ENCODE results near the gene LDHD. TPM values are rescaled to one million over a fixed set of nuclear protein-coding genes. Genes with fewer than 3 reads are reported as not detected.

Gene LDHD
- total RNA-seq, 1 donor from 2014 or later, result 0.31 TPM

DNA sequence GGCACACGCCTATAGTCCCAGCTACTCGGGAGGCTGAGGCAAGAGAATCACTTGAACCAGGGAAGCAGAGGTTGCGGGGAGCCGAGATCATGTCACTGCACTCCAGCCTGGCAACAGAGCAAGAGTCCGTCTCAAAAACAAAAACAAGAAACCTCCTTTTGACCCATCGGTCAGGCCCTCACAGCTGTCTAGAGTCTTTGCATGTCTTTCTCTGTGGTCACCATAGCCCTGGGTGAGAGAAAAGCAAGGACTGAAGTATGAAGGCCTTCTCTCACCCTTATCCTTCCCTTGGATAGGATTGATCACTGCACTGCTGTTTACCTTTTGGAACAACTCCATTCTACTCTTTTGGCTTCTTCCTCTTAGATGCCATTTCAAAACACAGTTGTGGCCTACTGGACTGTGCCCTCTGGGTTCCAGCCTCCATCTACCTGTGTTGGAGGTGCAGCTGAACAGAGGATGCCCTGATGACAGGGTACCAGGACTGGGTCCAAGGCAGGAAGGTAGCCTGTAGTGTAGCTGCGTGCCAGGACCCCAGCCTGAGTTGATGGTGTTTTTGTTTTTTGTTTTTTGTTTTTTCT is 37.1 kb downstream of the LDHD start:
- no peak for DNase-seq

DNA sequence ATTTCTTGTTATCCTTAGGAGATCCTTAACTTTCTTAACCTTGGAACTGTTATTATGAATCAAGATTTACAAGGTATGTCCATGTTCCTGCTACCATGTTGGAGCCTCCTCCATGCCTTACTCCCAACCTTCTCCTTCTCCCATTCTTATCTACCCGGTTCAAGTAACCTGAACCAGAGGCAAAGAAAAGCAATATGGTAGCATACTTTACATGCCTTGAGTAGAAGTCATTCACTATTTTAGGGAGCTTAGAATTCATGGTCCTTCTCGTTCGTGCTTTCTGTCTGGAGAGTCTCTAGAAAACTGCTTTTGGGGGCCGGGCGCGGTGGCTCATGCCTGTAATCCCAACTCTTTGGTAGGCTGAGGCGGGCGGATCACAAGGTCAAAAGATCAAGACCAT is 37.7 kb downstream of the LDHD start:
- no peak for DNase-seq

DNA sequence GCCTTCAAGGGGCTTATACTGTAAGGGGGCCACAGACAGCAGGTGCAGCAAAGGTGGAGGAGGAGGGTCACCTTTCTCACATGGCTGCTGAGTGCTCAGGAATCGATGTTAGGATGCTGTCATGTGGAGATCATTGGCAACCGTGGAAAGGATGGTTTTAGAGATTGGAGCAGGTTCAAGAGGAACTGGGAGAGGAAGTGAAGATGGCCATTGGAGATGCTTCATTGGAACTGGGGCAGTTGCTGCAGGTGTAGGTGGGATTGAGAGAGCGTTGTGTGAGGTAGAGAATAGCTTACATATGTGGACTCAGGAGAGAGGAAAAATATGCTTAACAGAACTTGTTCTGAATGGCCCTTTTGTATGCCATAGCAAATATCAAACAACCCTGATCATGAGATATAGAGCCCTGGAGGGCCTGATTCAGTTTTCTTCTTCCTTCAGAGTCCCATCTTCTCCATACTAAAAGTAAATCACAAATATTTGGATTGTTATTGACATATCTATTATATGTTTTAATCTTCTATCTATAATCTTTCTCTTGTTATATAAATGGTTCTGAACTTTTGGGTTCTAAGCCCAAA is 40.8 kb downstream of the LDHD start:
- no peak for DNase-seq

DNA sequence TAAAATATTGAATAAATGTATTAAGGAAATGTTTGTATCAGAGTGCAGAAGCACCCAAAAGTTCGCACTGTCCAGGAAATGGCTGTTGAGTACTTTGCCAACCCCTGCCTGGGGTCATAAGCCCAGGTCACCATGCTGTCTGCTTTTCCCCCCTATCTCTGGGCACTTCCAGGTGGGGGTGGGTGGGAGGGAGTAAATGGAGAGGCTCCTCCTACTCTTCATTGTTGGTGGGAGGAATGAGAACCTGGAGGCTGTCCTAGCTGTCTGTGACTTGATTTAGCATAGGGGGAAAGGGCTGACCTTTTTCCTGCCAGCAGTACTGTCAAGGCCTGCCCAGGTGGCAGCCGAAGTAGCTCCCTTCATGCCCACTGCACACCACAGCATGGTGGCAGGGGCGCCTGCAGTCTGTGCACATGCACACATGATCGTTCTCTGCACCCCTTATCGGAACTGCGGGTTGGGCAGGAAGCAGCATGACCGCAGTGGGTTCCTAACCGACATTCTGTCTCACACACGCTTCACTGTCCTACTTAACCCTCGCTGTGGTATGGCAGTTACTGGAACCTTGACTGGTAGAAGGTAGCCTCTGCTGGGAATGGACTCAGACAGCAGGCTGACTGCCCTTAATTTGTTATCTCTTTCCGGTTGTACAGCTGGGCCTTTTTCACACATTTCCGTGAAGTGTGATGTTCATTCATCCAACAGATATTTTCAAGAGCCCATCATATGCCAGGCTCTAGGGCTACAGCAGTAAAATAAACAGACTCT is 41.5 kb downstream of the LDHD start:
- no peak for DNase-seq

DNA sequence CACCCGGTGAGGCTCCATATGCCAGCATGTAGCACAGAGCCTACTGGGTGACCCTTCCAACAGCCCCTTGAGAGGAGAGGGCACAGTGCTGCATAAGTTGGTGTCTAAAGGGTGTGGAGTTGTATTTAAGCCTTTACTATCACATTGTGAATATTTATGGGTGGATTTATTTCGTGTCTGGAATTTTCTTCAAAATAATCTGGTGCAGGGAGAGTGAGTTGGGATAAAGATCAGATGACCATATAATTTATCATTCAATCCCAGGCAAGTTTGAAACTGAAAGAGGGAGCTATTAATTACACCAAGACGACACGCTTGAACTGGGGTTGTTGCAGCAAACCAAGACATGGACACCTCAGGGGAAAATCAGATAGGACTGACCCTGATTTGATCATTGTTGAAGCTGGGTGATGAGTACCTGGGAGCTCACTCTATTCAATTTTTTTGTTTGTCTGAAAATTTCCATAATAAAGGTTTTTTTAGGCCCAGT is 42.2 kb downstream of the LDHD start:
- DNase-seq, result no peak

DNA sequence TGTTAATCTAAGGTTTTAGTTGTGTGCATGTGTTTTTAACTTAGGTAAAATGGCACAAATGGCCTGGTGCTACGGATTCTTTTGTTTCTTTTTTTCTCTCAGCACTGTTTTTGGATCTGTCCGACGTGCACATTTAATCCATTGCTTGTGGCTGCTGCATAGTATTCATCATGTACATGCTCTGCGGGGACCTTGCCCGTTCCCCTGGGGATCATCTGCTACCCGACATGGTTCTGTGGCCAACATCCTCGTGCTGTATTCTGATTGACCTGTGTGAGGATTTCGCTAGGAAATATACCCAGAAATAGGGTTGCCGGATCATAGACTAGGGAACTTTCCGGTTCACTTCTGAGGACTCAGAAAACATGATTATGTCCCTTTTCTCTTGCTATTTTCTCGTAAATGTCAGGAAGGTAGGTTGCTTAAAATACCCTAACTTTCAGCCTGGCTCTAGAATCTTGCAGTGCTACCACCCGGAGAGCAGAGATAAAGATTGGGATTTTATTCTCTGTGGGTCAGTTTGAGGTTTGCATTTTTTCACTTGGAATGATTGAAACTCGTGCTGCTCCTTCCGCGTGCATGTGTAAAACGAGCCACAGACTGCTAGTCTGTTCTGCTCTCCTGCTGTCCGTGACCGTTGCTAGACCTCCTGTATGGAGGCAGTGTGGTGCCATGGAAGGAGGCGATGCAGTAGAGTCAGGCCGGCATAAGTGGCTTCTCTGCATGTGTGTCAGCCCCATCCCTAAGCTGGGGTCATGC is 42.9 kb downstream of the LDHD start:
- DNase-seq, result no peak

DNA sequence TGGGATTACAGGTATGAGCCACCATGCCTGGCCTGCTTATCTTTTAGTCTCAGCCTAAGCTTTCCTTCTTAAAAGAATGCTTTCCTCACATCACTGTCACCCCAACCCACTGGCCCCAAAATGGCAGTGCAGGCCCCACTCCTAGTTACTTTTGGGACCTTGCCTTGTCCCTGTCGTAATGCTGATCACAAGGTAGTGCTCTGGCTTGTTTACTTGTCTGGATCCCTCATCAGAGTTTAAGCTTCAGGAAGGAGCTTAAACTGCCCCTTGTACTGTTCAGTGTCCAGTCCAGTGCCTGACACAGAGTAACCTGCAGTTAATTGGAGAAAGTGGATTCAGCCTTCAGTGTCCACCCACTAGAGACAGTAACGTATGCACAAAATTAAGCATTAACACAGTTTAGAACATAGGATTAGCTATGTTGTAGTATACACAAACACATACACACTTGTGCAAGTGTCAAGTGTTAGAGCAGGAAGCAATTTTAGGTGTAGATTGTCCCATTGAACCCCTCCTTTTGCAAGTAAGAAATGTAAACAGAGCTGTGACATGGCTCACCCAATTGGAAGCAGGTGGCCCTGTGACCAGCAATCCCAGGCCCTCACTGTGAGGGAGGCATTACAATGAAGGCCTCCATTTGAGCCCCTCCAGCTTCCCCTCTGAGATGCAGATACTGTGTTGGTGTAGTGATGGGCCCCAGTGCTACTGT is 44.2 kb downstream of the LDHD start:
- no peak for DNase-seq

DNA sequence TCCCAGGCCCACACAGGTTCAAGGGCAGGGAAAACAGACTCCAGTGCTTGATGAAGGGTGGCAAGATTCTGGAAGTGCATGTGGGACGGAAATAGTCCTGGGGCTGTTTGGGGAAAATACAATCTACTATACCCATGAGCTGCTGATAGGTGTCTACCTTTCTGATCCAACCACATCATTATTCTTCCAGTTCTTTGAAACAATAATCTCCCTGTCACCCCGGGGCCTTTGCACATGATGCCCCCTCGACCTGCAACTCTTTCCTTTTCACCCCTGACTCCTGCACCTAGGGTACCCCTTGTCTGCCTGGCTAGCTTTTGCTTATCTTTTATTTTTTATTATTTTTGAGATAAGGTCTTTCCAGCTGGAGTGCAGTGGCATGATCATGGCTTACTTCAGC is 45.0 kb downstream of the LDHD start:
- no peak for DNase-seq

DNA sequence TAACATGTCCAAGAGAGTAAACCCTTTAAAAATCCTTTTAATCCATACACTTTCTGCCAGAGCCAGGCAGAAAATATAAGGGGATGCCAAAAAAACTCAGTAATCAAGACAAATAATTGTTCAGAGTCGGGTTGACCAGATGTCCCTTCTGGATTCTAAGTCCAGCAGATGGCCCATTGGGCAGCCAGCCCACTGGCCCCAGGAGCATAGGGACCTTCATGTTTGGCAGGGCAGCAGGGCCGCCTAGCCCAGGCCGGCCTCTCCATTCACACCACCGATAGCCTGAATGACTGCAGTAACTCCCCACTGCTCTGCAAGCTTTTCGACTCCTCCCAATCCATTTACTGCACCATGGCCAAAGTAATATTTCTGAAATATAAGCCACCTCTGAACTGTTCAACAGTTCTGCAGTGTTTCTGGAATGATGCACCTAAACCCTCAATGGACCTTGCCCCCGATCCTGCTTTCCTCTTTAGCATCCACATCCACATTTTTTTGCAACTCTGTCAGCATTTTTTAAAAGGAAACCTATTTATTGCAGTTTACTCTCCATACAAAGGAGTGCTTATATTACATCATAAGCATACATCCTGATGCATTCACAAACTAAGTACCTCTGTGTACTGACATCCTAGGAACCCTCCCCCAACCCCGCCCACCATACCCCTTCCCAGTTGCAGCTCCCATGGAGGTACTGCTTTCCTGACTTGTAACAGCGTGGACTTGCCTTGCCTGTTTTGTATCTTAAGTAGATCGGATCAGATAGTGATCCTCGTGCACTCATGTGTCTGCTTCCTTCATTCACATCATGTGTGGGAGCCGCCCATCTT is 46.4 kb downstream of the LDHD start:
- DNase-seq, result peak; percentile 41

DNA sequence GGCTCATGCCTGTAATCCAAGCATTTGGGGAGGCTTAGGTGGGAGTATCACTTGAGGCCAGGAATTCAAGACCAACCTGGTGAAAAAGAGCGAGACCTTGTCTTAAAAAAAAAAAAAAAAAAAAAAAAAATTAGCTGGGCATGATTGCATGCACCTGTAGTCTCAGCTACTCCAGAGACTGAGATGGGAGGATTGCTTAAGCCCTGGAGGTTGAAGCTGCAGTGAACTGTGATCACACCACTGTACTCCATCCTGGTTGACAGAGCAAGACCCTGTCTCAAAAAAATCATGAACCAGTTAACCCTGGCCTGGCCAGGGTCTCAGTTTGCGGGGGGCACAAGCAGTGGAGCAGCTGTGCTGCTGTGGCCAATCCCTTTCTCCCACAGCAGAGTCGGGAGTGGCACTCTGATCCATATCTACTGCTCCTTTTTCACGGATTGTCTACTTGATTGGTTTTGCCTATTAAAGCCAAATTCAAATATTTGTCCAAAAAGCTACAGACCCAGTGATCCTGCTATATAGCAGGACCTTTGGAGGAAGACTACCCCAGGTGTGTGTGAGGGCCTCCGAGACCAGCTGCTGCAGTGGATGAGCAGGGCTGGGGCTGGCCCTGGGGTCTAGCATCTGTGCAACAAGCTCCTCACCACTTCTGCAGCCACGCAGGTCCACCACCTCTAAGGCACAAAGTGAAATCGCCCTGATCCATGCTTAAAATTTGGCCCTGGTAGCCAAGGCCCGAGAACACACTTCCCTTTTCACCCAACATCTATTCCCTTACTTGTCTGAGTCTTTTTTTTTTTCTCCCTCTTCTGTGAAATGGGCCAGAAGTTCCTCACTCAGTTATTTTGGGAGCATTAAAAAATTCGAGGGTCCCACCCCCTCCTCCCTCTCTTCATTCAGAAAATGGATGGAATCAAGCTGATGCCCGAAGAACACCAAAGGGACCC is 48.2 kb downstream of the LDHD start:
- no peak for DNase-seq

DNA sequence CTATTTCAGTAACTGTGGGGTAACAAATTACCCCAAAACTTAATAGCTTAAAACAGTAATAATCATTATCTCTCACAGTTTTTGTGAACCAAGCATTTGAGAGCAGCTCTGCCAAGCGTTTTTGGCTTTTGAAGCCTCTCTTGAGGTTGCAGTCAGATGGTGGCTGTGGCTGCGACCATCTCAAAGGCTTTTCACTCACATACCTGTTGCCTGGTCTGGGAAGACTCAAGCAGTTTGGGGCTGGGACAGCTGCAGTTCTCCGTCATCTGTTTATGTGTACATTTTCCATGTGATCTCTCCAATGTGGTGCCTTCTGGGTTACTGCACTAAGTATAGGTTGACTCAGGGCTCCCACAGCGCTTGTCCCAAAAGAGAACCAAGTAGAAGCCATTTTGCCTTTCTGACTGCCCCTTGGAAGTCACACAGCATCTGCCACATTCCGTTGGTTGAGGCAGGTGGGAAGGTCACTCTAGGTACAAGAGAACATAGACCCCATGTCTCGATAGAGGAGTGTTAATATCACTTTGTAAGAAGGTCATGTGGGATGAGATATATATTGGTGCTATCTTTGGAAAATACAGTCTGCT is 49.6 kb downstream of the LDHD start:
- DNase-seq, result no peak

DNA sequence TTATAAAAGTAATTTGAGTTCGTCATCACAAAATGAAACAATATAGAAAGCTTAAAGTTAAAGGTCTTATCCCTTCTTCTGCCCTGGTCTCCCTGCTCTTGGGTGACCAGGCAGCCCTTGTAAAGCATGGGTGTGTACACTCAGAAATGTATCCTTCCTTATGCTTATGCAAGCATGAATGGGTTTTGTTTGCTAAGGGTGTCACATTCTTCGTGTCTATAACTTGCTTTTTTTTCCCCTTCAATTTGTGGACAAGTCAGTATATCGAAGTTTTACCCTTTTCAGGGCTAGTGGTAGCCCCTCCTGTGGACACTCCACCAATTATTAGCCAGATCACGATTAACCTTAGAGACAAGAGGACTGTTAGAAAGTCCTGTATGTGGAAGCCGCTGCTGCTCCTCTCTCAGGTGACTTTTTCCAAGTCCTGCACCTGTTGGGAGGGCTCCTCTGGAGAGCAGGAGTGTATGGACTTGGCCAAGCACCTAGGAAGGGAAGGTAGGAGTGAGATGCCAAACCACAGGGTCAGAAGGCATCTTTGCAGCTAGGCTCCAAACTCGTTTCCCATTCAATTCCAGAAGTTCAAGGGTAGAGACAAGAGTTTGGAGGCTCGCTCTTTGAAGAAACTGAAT is 50.9 kb downstream of the LDHD start:
- no peak for DNase-seq

DNA sequence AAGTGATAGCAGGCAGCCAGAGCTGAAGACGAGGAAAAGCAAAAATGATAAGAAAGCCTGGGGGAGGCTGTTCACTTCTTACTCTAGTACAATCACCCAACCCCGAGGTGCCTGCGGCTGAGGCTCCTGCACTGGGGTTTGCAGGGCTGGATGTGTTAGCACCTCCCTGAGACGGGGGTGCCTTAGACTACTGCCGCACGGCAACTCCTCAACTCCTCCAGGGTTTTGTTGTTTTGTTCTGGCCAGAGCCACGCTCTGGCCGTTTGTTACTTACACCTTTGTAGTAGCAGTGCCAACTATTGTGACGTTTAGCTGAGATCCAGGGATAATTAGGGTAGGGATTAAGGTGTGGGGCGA is 51.5 kb downstream of the LDHD start:
- no peak for DNase-seq

DNA sequence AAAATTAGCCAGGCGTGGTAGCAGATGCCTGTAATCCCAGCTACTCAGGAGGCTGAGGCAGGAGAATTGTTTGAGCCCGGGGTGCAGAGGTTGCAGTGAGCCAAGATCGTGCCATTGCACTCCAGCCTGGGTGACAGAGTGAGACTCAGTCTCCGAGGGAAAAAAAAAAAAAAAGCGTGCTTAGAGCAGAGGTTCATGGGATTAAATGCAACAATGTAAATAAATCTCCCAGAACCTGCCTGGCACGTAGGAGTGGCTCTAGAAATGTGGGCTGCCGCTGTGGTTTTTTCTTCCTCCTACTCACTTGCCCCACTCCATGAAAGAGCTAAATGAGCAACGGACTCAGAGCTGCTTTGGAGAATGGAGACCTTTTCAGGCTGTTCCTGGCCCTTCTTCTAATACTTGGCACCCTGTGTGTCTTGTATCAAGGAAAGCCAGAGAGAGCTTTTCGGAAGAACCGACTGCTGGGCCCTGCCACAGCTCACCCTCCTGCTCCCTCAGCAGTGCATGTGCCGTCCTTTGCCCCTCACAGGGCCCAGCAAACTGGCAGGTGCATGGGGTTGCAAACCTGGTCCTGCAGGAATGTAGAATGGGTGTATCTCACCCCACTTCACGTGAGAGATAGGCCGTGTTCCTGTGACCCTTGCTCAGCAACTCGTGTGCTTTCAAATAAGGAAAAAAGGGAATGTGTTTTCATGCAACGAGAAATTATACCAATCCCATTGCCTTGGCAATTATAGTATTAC is 52.0 kb downstream of the LDHD start:
- DNase-seq, result no peak

DNA sequence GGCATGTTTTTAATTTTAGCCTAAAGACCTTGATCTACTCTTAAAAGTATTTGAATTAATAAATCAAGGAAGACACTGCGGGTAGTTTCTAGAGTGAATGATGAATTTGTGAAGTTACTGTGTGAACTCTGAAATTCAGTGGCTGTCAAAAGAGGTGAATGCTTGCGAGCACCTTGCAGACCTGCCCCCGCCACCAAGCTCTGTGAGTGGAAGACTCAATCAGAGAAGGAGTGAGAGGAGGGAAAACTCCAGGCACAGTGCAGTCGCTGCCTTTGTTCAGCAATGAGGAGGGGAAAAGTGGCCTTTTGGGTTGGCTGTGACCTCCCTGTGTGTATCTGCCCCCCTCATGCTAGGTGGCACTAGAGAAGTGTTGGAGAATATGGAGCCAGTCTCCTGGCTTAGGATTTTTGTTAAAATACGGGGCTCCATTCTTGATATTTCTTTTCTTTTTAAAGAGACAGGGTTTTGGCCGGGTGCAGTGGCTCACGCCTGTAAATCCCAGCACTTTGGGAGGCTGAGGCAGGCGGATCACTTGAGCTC is 53.0 kb downstream of the LDHD start:
- no peak for DNase-seq

DNA sequence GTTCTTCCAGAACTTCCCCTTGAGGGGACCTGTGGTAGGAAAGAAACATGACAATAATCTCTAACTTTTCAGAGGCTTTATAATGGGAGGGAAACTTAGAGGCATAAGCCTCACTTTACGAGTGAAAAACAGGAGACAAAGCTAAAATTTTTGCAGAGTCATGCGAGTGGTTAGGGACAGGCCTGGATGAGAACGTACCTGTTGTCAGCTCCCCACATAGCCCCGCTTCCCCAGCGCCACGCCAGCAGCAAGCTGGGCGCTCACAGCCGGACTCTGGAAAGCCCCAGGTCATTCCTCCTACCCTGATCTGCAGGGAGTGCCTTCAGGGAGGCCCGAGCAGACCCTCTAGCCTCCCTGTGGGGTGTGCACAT is 53.6 kb downstream of the LDHD start:
- no peak for DNase-seq

DNA sequence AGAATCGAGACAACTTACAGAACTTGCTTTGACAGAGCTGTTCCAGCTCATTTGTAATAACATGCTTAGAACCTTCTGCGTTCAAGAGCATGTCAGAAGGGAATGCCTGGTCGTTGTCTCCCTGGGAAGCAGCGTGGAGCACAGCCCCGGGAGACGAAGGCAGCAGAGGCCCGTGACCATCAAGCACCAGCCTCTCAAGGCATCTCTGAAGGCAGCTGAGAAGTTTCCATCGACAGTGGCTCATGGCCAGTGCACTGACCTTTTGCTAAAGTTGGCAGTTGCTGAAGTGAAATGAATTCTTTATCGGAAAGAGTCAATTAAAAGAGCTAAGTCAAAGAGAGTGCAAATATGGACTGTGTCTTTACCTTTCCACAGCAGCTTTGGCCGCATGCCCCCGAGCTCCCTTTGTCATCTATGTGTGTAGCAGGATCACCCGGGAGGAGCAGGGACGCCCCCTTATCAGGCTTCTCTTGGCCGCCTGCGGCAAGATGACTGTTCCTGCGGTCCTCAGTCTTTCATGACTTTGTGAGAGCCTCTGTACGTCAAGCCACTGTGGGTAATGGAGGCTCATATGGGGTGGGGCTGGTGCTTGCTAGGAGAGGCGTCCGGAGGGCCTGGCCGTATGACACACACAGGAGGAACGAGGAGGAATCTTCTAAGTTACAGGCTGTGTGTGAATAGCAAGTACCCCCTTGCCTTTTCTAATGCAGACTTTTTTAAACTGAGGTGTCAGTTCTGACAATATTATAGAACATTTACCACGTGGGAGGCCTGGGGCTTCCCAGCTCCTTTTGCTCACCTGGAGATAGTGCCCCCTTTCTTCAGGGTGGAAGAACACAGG is 54.2 kb downstream of the LDHD start:
- DNase-seq, result no peak
